ENCODE measurements around the gene TXK. TPM values are rescaled to one million over a fixed set of nuclear protein-coding genes. Genes with fewer than 3 reads are reported as not detected.

TXK gene
- total RNA-seq, 1 donor from 2014 or later: 1.4 TPM

DNA sequence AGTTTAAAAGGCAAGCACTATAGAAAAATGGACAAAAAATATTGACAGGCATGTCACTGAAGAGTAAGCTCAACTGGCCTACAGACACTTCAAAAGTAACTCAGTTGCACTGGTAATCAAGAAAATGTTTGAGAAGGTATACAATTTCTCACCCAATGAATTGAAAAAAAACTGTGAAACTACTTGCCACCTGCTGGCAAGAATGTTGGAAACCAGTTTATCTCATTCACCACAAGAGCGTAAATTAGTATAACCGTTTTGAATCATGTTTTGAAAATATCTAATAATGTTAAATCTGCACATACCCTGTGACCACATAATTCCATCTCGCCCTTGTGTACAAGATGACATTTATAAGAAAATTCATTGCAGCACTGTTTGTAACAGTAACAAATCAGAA is 31.7 kb downstream of the TXK start:
- no peak for ATAC-seq

DNA sequence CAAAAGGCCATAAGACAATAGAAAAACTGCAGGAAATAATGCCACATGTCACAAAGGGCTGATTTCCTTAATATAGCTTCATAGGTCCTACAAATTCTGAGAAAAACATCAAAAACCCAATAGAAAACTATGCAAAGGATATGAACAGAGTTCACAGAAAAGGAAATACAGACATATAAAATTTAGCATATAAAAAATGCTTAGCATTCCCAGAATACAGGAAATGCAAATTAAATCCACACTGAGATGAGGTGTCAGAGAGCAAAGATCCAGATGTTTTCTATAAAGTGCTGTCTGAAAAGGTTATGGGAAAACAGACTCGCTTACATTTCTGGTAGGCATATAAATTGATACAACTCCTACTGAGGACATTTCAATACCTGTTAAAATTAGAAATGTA is 33.8 kb downstream of the TXK start:
- no peak for ATAC-seq

DNA sequence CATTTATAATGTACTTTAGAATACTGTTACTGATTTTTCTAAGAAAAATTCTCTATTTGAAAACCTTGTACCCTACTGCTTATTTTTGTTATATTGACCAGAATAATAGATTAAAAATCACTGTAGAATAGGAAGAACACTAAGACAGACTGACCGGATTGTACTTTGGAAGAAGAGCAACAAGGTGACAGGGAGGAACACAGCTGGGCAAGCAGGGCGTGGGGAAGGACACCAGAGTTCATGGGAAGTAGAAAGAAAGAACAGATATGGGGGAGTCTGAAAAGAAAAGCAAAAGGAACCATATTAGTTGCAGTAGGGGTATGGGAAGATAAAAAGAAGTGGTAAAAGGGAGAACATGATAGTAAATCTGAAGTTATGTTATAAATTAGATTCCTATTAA is 38.6 kb downstream of the TXK start:
- no peak for ATAC-seq

DNA sequence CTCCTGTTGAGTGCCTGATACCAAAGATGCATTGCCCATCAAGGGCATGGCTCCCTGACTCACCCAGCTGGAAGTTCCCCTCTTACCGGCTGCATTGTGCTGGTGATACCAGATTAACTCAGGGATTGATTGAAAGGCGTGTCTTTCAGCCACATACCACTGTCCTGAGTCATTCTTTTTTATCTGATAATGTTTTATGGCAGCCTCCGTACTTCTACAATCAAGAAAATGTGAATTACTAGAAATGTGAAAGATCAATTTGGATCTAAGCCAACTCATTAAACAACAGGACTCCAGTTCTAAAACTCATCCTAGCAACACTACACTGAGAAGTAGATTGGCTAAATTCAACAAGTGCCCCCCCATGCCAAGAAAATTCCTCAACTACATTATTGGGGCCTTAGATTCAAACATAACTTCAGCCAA is 40.0 kb downstream of the TXK start:
- ATAC-seq: peak; percentile 99

DNA sequence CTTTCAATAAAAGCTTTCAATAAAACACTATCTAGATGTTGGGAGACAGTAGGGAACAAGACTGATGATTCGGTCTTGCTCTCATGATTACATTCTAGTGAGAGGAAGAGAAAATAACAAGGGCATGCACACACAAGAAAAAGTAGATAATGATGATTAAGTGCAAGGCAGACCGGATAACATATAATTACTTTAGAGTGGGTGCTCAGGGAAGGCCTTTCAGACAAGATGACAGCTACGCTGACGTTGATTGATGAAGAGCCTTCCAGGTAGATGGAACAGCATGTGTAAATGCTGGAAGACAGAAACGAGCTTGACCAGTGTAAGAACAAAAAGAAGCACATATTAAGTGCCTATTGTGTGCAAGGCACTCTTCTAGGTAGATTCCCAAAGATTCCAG is 43.4 kb downstream of the TXK start:
- no peak for ATAC-seq

DNA sequence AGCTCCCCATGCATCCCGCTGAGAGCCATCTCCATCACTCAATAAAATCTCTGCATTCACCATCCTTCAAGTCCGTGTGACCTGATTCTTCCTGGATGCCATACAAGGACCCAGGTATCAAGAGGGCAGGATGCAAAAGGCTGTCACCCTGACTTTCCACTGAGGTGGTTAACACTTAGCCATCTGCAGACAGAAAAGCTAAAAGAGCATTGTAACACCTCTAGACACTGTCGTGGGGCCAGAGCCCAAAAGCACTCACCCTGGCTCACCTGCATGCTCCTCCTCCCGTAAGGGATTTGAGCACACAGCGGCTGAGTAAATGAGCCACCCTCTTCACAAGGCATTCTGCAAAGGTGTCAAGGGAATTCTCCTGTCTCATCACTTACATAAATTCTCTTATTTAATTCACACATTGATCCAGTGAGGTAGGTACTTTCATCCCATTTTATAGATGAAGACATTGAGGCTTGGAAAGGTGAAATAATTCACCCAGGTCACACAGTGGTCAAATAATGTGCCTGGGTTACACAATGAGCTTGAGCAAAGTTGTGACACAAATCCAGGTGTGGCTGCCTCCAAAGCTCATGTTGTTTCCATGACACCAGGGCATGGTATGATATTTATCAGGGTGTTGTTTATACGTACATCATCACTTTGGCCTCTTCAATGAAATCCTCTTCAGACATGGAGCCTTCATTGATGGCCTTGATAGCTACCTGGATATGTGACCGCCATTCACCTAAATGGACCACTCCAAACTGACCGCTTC is 48.0 kb downstream of the TXK start:
- ATAC-seq: peak; percentile 86

DNA sequence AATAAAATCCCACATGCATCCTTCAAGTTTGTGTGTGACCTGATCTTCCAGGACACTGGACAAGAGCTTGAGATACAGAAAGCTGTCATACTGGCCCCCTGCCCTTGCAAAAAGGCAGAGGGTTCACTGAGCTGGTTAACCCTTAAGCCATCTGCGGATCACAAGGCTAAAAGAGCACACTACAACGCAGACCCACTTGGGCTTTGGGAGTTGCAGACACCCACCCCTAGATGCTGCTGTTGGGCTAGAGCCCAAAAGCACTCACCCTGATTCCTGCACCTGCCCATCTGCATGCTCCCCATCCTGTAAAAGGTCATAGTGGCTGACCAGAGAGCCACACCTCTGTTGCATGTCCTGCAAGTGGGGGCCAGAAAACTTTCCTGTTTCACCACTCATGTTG is 51.1 kb downstream of the TXK start:
- ATAC-seq: no peak

DNA sequence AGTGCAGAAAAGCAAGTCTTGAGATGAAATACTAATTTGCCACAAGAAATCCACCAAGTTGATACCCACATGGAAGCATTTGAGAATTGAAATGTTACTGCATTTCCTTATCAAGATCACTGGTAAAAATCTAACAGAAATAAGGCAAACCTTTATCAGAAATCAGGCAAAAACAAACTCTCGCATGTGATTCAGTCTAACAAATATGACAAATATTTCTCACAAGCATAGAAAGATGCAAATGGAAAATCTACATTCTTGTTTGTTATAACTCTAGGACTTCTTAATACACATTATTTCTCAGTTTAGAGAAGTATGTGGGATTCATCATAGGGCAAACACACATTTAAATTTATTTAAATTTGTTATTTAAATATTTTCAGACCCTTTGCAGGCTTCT is 52.9 kb downstream of the TXK start:
- no peak for ATAC-seq

DNA sequence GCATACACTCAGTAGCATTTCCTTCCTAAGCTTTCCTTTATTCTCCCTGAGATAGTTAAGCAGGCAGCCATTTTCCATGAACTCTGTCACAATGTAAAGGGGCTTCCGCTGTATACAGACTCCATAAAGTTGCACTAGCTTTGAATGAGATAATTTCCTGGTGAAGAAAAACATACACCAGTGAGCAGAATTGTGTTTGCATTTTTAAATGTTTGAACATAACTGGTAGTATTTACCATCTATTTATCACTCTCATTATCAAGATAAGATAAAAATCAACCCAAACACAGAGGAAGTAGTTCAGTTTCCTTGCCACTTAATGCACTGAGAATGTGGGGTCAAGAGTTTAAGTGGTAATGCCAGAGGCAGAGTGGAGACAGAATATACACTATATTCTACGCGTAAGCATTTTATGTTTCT is 54.1 kb downstream of the TXK start:
- no peak for ATAC-seq

DNA sequence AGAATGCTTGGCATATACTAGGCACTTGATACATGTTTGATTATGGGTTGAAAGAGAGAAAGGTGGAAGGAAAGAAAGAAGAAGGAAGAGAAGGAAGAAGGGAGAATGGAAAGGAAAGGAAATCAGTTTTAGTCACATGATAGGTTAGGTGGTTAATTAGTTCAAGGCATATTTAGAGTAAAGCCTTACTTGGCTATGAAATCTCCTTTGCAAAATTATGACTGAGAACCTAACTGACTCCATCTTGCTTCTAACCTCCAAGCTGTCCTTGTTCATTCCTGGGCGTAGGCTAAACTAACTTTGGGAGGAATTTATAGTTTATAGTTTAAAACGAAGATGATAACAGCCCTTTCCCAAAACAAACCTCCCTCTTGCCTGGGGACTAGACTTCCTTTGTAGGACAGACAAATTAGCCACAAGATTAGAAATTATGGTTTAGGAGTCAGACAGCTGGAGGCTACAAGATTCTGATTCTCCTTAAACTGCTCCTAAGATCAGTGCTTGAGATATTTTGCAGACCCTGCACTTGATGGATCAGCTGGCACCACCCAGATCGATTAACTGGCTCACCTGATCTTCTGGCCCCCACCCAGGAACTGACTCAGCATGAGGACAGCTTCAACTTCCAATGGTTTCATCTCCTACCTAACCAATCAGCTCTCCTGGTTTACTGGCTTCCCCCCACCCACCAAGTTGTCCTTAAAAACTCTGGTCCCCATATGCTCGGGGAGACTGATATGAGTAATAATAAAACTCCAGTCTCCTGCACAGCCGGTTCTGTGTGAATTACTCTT is 55.0 kb downstream of the TXK start:
- ATAC-seq: no peak

DNA sequence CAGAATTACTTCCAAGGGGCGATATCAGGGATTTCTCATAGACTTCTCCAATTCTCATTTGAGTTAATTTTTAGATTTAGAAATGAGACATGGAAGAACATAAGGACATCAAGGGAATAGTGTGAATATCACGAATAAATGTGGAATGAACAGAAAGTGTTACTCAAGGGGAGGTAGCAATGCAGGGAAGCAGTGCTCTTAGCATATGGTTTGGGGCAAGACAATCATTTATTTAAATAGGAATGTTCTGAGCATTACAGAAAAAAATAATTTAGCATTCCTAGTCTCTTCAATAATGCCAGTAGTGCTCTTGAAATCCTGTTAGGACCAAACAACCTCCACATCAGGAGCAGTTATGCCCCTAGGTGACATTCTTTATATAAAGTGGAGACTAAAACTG is 55.6 kb downstream of the TXK start:
- ATAC-seq: no peak

DNA sequence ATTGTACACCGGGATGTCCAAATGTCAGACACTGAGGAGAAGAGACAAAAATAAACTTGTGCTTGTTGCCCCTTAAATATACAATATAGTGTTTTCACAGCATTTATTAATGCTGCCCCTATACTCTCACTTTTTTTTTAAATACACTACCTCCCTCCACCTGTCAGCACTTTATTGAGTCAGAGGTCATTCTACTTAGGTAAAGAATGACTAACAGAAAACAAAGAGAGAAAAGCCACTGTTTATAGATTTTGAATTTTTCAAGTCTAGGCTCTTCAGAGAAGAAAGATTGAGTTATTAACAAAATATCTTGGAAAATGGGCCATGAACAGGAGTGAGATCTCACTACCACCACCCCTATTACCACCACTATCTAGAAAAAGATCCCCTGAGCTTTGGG is 59.4 kb downstream of the TXK start:
- ATAC-seq: no peak

DNA sequence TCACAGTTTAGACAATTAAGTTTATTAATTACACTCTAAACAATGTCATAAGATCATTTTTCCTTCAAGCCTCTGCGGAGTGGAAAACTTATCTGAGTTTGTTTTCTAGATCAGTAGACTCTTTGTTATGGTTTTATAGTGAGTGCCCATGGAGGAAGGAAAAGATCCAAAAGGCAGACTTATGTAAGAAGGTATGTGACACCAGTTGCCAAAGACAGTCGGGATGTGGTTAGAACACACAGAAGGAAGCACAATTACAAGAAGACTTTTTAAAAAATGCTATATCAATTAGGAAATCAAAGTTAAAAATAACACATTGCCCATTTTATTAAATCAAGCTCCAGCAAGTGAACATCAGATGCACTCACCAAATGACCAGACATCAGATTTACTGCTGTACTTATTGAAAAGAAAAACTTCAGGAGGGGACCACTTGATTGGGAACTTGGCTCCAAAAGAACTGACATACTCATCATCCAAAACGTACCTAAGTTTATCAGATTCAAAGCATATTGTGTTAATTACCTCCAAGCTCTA is 60.4 kb downstream of the TXK start:
- no peak for ATAC-seq

DNA sequence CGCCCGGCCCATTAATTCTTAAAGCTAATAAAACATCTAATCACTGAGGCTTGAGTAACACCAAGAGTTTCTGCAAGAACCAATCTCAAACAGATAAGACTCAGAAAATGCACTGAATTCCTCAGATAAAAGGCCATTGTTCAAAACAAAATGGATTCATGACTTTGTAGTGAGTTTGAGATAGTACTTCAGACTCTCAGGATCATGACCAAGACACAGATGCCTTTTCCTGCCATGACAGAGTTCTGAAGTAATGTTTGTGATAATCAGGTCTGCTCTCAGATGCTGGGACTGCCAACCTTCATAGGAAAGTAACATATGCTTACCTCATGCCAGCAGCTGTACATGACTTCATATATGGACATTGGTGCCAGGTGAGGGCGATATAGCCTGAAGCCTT is 62.9 kb downstream of the TXK start:
- no peak for ATAC-seq

DNA sequence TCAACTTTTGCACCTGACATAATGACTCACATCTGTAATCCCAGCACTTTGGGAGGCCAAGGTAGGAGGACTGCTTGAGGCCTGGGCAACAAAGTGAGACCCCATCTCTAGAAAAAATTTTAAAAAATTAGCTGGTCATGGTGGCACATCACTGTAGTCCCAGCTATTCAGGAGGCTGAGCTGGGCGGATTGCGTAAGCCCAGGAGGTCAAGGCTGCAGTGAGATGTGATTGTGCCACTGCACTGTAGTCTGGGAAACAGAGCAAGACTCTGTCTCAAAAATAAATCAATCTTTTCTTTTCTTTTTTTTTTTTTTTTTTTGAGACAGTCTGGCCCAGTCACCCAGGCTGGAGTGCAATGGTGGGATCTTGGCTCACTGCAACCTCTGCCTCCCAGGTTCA is 65.0 kb downstream of the TXK start:
- no peak for ATAC-seq

DNA sequence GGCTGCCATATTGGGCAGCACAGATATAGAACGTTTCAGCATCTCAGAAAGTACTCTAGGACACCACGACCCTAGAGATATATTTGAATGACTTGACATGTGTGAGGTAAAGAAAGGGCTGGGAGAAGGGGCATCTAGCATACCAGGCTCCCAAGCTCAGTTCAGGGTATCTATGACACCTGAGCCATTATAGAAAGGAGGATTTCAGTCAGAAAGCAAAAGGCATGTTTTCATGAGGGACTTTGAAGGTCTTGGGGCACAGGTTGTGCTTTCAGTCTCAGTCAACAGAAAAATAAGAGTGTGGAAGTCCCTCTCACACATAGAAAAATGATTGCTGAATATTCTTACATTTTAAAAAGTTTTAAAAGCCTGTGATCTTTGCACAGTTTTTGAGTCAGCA is 65.9 kb downstream of the TXK start:
- no peak for ATAC-seq

DNA sequence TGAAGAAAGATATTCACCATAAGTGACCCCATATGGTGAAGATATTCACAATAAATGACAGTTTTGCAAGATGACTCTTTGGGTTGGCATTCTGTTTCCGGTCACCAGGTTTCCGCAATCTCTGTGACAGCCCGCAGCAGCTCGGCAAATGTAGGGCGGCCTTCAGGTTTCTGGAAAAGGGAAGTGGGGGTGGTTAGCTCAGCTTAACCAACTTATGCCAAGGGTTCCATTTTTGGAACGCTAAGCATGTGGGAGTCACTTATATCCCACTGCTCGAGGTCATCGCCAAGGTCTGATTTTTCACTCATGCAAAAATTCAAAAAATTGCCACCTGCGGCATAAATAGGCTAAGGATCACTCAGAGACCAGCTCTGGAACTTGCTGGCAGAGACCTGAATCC is 66.5 kb downstream of the TXK start:
- ATAC-seq: no peak

DNA sequence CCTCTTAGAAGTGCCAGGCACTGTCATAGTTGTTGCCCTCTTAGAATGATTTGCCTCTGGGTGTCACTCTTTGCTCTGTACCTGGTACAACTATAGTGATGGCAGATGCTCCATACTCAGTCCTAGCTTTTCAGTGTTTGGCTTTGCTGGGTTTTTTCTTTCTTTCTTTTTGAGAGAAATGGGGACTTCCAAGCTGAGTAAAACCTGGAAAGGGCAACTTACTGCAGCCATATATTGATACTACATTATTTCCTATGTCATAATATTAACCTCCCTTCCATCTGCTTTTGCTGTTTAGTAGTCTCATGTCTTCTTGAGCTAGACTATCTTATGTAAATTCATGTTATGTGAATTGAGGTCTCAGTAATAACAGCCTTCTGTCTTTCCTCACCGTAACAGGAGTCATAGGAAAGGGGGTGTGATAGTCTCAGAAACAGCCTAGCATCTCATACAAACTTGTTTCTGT is 68.4 kb downstream of the TXK start:
- ATAC-seq: no peak

DNA sequence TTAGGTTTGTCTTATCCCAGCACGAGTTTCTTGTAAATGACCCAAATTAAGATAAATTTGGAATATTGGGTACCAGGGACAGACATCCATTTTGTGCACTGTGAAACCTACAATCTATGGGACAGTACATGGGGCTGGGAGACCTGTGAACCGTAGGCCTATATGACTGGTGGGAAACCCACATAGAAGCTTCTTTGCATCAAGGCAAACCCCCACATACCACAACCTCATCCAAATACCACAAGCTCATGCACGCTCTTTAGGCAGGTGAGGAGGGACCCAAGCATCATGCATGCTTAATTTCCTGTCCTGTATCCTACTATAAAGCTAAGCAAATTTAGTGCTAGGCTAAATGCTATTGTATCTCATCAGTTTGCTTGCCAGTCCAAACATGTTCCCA is 69.7 kb downstream of the TXK start:
- ATAC-seq: no peak

DNA sequence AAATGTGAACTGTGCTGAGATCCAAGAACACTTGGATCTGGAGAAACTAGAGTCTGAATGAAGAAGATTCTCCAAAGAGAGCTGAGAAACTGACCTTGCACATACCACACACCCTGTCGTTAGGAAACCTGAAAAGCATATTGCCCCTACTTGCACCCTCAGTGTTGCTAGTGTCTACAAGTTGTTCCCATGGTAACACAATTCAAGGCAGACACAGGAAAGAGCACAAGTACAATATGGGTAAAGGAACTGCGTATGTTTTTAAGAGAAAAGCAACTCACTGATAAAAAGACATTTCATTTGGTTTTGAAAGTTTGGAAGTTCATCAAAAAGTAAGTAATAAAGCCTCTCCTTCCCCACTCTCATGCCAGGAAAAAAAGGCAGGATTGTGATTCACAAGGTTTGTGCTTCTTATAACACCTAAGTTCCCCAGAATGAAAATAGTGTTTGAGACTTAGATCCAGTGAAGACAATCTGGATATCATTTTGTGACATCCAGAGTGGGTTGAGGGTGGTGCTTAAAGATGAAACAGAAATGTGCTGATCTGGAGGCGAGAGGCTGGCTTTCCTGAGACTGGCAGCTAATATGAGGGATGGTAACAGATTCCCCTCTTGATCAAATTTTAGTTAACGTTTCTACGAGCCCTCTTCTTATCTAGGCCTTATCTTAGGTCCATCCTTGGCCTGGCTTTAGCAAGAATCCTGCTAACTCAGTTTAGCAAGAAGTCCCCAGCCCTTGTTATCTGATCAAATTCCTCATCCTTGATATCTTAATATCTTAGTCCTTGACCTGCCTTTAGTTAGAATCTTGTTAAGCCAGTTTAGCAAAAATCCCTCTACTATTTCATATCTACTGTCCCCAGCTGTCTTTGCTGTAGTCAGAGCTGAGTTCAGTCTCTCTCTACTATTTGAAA is 75.2 kb downstream of the TXK start:
- no peak for ATAC-seq

DNA sequence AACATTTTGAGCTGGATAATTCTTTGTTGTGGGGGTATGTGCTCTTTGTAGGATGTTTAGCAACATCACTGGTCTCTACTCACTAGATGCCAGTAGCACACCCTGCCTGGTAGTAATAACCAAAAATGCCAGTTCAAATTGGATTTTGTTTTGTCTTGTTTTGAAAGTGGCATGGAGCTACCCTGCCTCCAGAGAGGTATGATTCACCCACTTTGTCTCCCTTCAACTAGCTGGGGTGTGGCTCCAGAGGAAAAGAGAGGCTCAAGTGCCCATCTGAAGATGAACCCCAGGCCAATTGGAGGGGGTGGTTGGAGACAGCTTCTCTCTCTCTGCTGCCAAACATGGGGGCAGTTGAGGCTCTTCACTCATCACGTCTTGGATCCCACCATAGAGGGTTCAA is 83.0 kb downstream of the TXK start:
- peak; percentile 35 for ATAC-seq

DNA sequence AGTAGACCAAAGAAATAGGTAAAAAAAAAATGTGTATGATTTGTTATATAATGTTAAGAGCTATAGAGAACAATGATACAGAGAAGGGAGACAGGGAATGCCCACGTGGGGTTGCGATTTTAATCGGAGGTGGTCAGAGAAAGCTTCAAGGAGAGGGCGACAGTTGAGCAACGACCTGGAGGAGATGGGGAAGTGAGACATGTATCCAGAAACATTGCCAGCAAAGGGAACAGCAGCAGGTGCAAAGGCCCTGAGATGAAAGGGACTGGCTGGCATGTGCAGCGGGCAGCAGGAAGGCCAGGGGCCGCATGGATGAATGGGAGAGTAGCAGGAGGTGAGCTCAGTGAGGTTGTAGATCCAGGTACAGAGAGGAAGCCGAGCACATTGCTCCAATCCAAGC is 84.6 kb downstream of the TXK start:
- ATAC-seq: no peak

DNA sequence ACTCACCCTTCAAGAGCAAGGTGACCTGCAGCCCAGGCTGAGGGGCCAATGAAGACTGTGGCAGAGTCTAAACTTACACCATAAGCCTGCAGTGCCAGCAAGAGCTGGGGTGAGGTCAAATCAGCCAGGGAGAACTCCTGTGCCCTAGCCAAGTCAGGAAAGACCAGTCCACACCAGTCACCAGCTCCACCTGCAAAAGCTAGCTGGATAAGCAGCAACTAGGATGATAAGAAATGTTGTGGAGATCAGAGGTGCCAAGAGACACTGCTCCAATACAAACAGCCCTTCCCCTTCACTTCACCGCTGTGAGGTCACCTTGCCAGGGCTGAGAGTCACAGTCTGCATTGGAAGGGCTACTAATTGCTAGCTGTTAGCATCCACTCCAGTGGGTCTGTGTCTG is 86.2 kb downstream of the TXK start:
- peak; percentile 61 for ATAC-seq

All from esophagus mucosa (tissue), 1 donor.